Liver (tissue), 9 donors: ENCODE data around the gene DNM3. TPM values are rescaled to one million over a fixed set of nuclear protein-coding genes. Genes with fewer than 3 reads are reported as not detected.

Experiments used
- DNase-seq: peaks from one replicate; pipeline ENCODE4 v3.0.0-alpha.2; 2017; ENCODE audit warnings: low spot score
- H3K27ac ChIP-seq, 2 donors: one replicate each; pipeline ENCODE4 v1.7.0; 2013; ENCODE audit warnings: inconsistent platforms in 2 of 2, low read length in 2 of 2, control low read depth in 1 of 2, low read depth in 1 of 2, mild to moderate bottlenecking in 1 of 2
- H3K27me3 ChIP-seq, 4 donors: one replicate each; pipeline versions ENCODE4 v1.6.1 to v1.7.0; 2013; ENCODE audit warnings: low read length in 3 of 4, inconsistent platforms in 1 of 4, mild to moderate bottlenecking in 1 of 4, moderate library complexity in 1 of 4; ENCODE audit not compliant: control insufficient read depth in 4 of 4, insufficient read depth in 4 of 4
- H3K36me3 ChIP-seq, 4 donors: one replicate each; pipeline versions ENCODE4 v1.6.1 to v1.7.0; 2013; ENCODE audit warnings: low read length in 3 of 4, mild to moderate bottlenecking in 3 of 4, low read depth in 1 of 4, moderate library complexity in 1 of 4; ENCODE audit not compliant: control insufficient read depth in 4 of 4, insufficient read depth in 3 of 4
- H3K4me1 ChIP-seq, 4 donors: one replicate each; pipeline versions ENCODE4 v1.6.1 to v1.7.0; 2013; ENCODE audit warnings: low read length in 3 of 4, mild to moderate bottlenecking in 3 of 4, moderate library complexity in 1 of 4; ENCODE audit not compliant: control insufficient read depth in 4 of 4, insufficient read depth in 4 of 4
- H3K4me3 ChIP-seq, 3 donors: one replicate each; pipeline versions ENCODE4 v1.6.1 to v1.7.0; 2013; ENCODE audit warnings: low read length in 3 of 3, control low read depth in 1 of 3, low read depth in 1 of 3, mild to moderate bottlenecking in 1 of 3
- H3K9ac ChIP-seq, 2 donors: one replicate each; pipeline ENCODE4 v1.7.0; 2013; ENCODE audit warnings: low read length in 2 of 2, mild to moderate bottlenecking in 2 of 2, moderate library complexity in 2 of 2, control low read depth in 1 of 2, low read depth in 1 of 2
- H3K9me3 ChIP-seq, 4 donors: one replicate each; pipeline versions ENCODE4 v1.6.1 to v1.7.0; 2013; ENCODE audit warnings: low read length in 3 of 4; ENCODE audit not compliant: control insufficient read depth in 4 of 4
- ATF3 ChIP-seq: IDR thresholded peaks from 2 replicates; pipeline ENCODE4 v1.6.1; 2016; ENCODE audit warnings: antibody characterized with exemption
- CTCF ChIP-seq: fragments of 150-350 bp; IDR thresholded peaks from 2 replicates; pipeline ENCODE4 v1.5.1; 2017; ENCODE audit warnings: improper control_type of control experiment, low read depth, low read length; ENCODE audit not compliant: missing input control
- EGR1 ChIP-seq, 2 donors: IDR thresholded peaks; 2 replicates each; pipeline ENCODE4 v1.6.1; 2016 to 2018; ENCODE audit warnings: antibody characterized with exemption in 2 of 2, low read depth in 2 of 2
- FOXA1 ChIP-seq: IDR thresholded peaks from 2 replicates; pipeline ENCODE4 v1.6.1; 2016; ENCODE audit warnings: antibody characterized with exemption
- FOXA2 ChIP-seq: IDR thresholded peaks from 2 replicates; pipeline ENCODE4 v1.6.1; 2016; ENCODE audit warnings: antibody characterized with exemption
- JUND ChIP-seq, 2 donors: IDR thresholded peaks; 2 replicates each; pipeline ENCODE4 v1.6.1; 2016; ENCODE audit warnings: antibody characterized with exemption in 2 of 2
- MAX ChIP-seq: IDR thresholded peaks from 2 replicates; pipeline ENCODE4 v1.6.1; 2016; ENCODE audit warnings: antibody characterized with exemption
- NR2F2 ChIP-seq: IDR thresholded peaks from 2 replicates; pipeline ENCODE4 v1.6.1; 2016; ENCODE audit warnings: antibody characterized with exemption
- RAD21 ChIP-seq, 2 donors: IDR thresholded peaks; 2 replicates each; pipeline ENCODE4 v1.6.1; 2016; ENCODE audit warnings: antibody characterized with exemption in 2 of 2, mild to moderate bottlenecking in 2 of 2
- REST ChIP-seq: IDR thresholded peaks from 2 replicates; pipeline ENCODE4 v1.6.1; 2016; ENCODE audit warnings: antibody characterized with exemption, mild to moderate bottlenecking
- RXRA ChIP-seq, 2 donors: IDR thresholded peaks; 2 replicates each; pipeline ENCODE4 v1.6.1; 2017 to 2018; ENCODE audit warnings: antibody characterized with exemption in 2 of 2, mild to moderate bottlenecking in 1 of 2
- SP1 ChIP-seq: IDR thresholded peaks from 2 replicates; pipeline ENCODE4 v1.6.1; 2018; ENCODE audit warnings: antibody characterized with exemption, mild to moderate bottlenecking
- TAF1 ChIP-seq: conservative IDR thresholded peaks from 2 replicates; pipeline ENCODE4 v1.6.1; 2016; ENCODE audit warnings: antibody characterized with exemption, mild to moderate bottlenecking
- YY1 ChIP-seq: IDR thresholded peaks from 2 replicates; pipeline ENCODE4 v1.6.1; 2016; ENCODE audit warnings: antibody characterized with exemption, mild to moderate bottlenecking
- ZBTB33 ChIP-seq: IDR thresholded peaks from 2 replicates; pipeline ENCODE4 v1.6.1; 2016; ENCODE audit warnings: antibody characterized with exemption
- WGBS: extraction: QIAGEN DNeasy Blood & Tissue Kit; methylation state at CpG from one replicate; pipeline ENCODE4 v1.1.7; 2013; 5-methylcytosine and 5-hydroxymethylcytosine counted together
- polyA plus RNA-seq, 2 donors: library from polyadenylated mRNA; stranded (reverse) in 1 of 2; unstranded in 1 of 2; fragments of 200-250 nt in 1 of 2; fragments of >200 nt in 1 of 2; fragmentation: Nextera tagmentation in 1 of 2; extraction: Ambion mirVana in 1 of 2; gene quantifications; one replicate each; pipeline versions ENCODE4 v1.2.1 to v1.2.3, GENCODE V29; 2013 to 2015
- total RNA-seq, 2 donors: library from RNA; depleted of rRNA; stranded (reverse); fragments of >200 nt; gene quantifications; one replicate each; pipeline ENCODE4 v1.2.3, GENCODE V29; 2014
- donor health status: healthy.
- donor health status: healthy.
- donor health status: healthy.
- donor health status: healthy.
- donor health status: healthy.

Gene DNM3
- total and polyA plus RNA-seq, 4 donors, result 0.08 to 3.2 (median 1.0) TPM

GRCh38 chr1:172137703-172138454 lies 296.6 kb downstream of the DNM3 start:
- Histone ChIP-seq H3K27me3 (no peaks in the 10 kb centered on the region), H3K9ac (no peak overlapping the region), H3K27ac (no peak overlapping the region), H3K9me3 (no peaks in the 10 kb centered on the region), H3K36me3 (no peaks in the 10 kb centered on the region), H3K4me1 (no peaks in the 10 kb centered on the region), H3K4me3 (no peak overlapping the region)
- 95% methylated on average over 3 of the region's 3 CpGs for WGBS
- DNase-seq, result no peak
- no peak for TF ChIP-seq FOXA2

- H3K36me3 ChIP-seq, result no peaks in the 10 kb centered on the region
- H3K27ac ChIP-seq, result no peak overlapping the region
- no peak for TF ChIP-seq YY1
- no peak for TF ChIP-seq RXRA (IDR thresholded peaks at IDR 0.05)
- TF ChIP-seq CTCF, result no peak
- TF ChIP-seq EGR1 (IDR thresholded peaks at IDR 0.05; ENCODE audit: low read depth in 2 of 2), result no peak
- no peak for TF ChIP-seq FOXA2
- TF ChIP-seq RAD21 (IDR thresholded peaks at IDR 0.05), result no peak
- no peak for TF ChIP-seq ZBTB33
- TF ChIP-seq TAF1, result no peak
- no peak for TF ChIP-seq REST
- TF ChIP-seq FOXA1, result no peak
- WGBS, result 94% methylated on average over 2 of the region's 2 CpGs
- no peak for DNase-seq
- no peaks in the 10 kb centered on the region for H3K4me1 ChIP-seq
- no peaks in the 10 kb centered on the region for H3K27me3 ChIP-seq
- no peaks in the 10 kb centered on the region for H3K9me3 ChIP-seq
- H3K9ac ChIP-seq, result no peak overlapping the region
- H3K4me3 ChIP-seq, result no peak overlapping the region
These were observed 297.3 kb downstream of the DNM3 start for GRCh38 chr1:172138634-172139033.

GRCh38 chr1:172139196-172139595 lies 297.9 kb downstream of the DNM3 start:
- no peak for DNase-seq
- Histone ChIP-seq H3K4me1 (no peaks in the 10 kb centered on the region), H3K9ac (no peak overlapping the region), H3K36me3 (no peaks in the 10 kb centered on the region), H3K27me3 (no peaks in the 10 kb centered on the region), H3K4me3 (no peak overlapping the region), H3K9me3 (no peaks in the 10 kb centered on the region), H3K27ac (no peak overlapping the region)
- WGBS, result 80% methylated on average over 1 of the region's 1 CpG
- TF ChIP-seq FOXA2, result no peak
- TF ChIP-seq RXRA (IDR thresholded peaks at IDR 0.05), result no peak
- TF ChIP-seq YY1, result no peak
- TF ChIP-seq RAD21 (IDR thresholded peaks at IDR 0.05), result no peak
- TF ChIP-seq ATF3, result no peak
- no peak for TF ChIP-seq MAX
- TF ChIP-seq NR2F2, result no peak
- TF ChIP-seq EGR1 (IDR thresholded peaks at IDR 0.05; ENCODE audit: low read depth in 2 of 2), result no peak
- no peak for TF ChIP-seq SP1
- TF ChIP-seq JUND (IDR thresholded peaks at IDR 0.05), result no peak
- TF ChIP-seq TAF1, result no peak
